GM12878 (cell line): Measurements from ENCODE around the gene MAPKAPK3. TPM values are rescaled to one million over a fixed set of nuclear protein-coding genes. Genes with fewer than 3 reads are reported as not detected.
A peak's percentile ranks its signal among the peaks of the same experiment; 100 is the strongest.

Experiments
- BCLAF1 ChIP-seq: fragments of 450-650 bp; IDR thresholded peaks from 2 replicates; pipeline ENCODE4 v1.6.1; 2017; ENCODE audit warnings: antibody characterized with exemption, mild to moderate bottlenecking, moderate library complexity
- CBFB ChIP-seq: IDR thresholded peaks from 2 replicates; pipeline ENCODE4 v1.6.1; 2016; ENCODE audit warnings: antibody characterized with exemption, low read depth
- DPF2 ChIP-seq: fragments of 450-650 bp; IDR thresholded peaks from 2 replicates; pipeline ENCODE4 v1.6.1; 2017; ENCODE audit warnings: mild to moderate bottlenecking
- E2F4 ChIP-seq: IDR thresholded peaks from 2 replicates; pipeline ENCODE4 v1.6.1; 2012; ENCODE audit warnings: low read depth, low read length, improper control_type of control experiment
- EED ChIP-seq: sonication (generic); IDR thresholded peaks from 2 replicates; pipeline ENCODE4 v1.6.1; 2016; ENCODE audit warnings: antibody characterized with exemption, low read depth
- ETV6 ChIP-seq, 2 experiments: fragments of 450-650 bp in 1 of 2; IDR thresholded peaks in 1 of 2; conservative IDR thresholded peaks in 1 of 2; 2 replicates each; pipeline ENCODE4 v1.6.1; 2014; ENCODE audit warnings: antibody characterized with exemption in 1 of 2, borderline replicate concordance in 1 of 2, low read depth in 1 of 2, mild to moderate bottlenecking in 1 of 2, moderate library complexity in 1 of 2
- FOXM1 ChIP-seq: IDR thresholded peaks from 2 replicates; pipeline ENCODE4 v1.6.1; 2012; ENCODE audit warnings: low read depth, mild to moderate bottlenecking, inconsistent platforms, low read length, moderate library complexity
- GATAD2B ChIP-seq: fragments of 450-650 bp; conservative IDR thresholded peaks from 2 replicates; pipeline ENCODE4 v1.6.1; 2017; ENCODE audit warnings: low read depth, mild to moderate bottlenecking, moderate library complexity
- HDAC6 ChIP-seq: fragments of 200-600 bp; sonication (generic); IDR thresholded peaks from one replicate; pipeline ENCODE4 v1.8.0; 2017; ENCODE audit warnings: antibody characterized with exemption; ENCODE audit not compliant: unreplicated experiment
- HDGF ChIP-seq: fragments of 450-650 bp; IDR thresholded peaks from 2 replicates; pipeline ENCODE4 v1.6.1; 2016; ENCODE audit warnings: antibody characterized with exemption
- IKZF1 ChIP-seq: fragments of 450-650 bp; conservative IDR thresholded peaks from 2 replicates; pipeline ENCODE4 v1.6.1; 2017; ENCODE audit warnings: antibody characterized with exemption, mild to moderate bottlenecking
- KAT2A ChIP-seq: conservative IDR thresholded peaks from 2 replicates; pipeline ENCODE4 v1.6.1; 2011; ENCODE audit warnings: low read depth, low read length; ENCODE audit not compliant: control insufficient read depth
- NFYB ChIP-seq: IDR thresholded peaks from 2 replicates; pipeline ENCODE4 v1.6.1; 2011; ENCODE audit warnings: low read depth, mild to moderate bottlenecking, low read length, improper control_type of control experiment, moderate library complexity; ENCODE audit not compliant: insufficient read depth
- NR2F1 ChIP-seq: fragments of 450-650 bp; conservative IDR thresholded peaks from 2 replicates; pipeline ENCODE4 v1.6.1; 2017; ENCODE audit warnings: mild to moderate bottlenecking
- SREBF2 ChIP-seq: IDR thresholded peaks from 2 replicates; pipeline ENCODE4 v1.6.1; 2012; ENCODE audit warnings: mild to moderate bottlenecking, low read length
- SUZ12 ChIP-seq: fragments of 200-600 bp; sonication (generic); IDR thresholded peaks from one replicate; pipeline ENCODE4 v1.6.1; 2018; ENCODE audit warnings: antibody characterized with exemption, mild to moderate bottlenecking; ENCODE audit not compliant: unreplicated experiment
- TCF12 ChIP-seq: IDR thresholded peaks from 2 replicates; pipeline ENCODE4 v1.6.1; 2011; ENCODE audit warnings: low read depth, mild to moderate bottlenecking, low read length
- USF1 ChIP-seq: IDR thresholded peaks from 2 replicates; pipeline ENCODE4 v1.6.1; 2011; ENCODE audit warnings: borderline replicate concordance, low read depth, mild to moderate bottlenecking, moderate library complexity, mixed read lengths, low read length; ENCODE audit not compliant: insufficient read depth; ENCODE audit errors: extremely low read length
- WRNIP1 ChIP-seq: IDR thresholded peaks from 2 replicates; pipeline ENCODE4 v1.6.1; 2011; ENCODE audit warnings: low read depth, low read length, improper control_type of control experiment, borderline replicate concordance
- YY1 ChIP-seq: IDR thresholded peaks from 2 replicates; pipeline ENCODE4 v1.6.1; 2011; ENCODE audit warnings: low read depth, mild to moderate bottlenecking, low read length
- ZNF687 ChIP-seq: fragments of 450-650 bp; IDR thresholded peaks from 2 replicates; pipeline ENCODE4 v1.6.1; 2017; ENCODE audit warnings: mild to moderate bottlenecking, moderate library complexity
- ZZZ3 ChIP-seq: IDR thresholded peaks from 2 replicates; pipeline ENCODE4 v1.6.1; 2011; ENCODE audit warnings: low read depth; ENCODE audit not compliant: control insufficient read depth, insufficient read length
- polyA plus RNA-seq, 11 experiments: library from polyadenylated mRNA; depleted of rRNA in 4 of 11; unstranded in 6 of 11; stranded (reverse) in 5 of 11; fragments of >200 nt; fragmentation: Nextera tagmentation in 4 of 11; fragmentation: Illumina TruSeq in 1 of 11; extraction: Ambion mirVana in 4 of 11; extraction: Trizol in 1 of 11; gene quantifications; 1 replicate in 1 of 11; 2 replicates in 10 of 11; pipeline versions ENCODE4 v1.2.1 to v1.2.3, GENCODE V29; 2011 to 2016; ENCODE audit warnings: inconsistent platforms in 2 of 11, missing spikeins in 2 of 11, low read depth in 1 of 11
- total RNA-seq, 4 experiments: library from RNA; depleted of rRNA in 3 of 4; stranded (reverse); fragments of >200 nt in 3 of 4; fragmentation: Illumina TruSeq in 1 of 4; extraction: Trizol in 1 of 4; gene quantifications; 2 replicates each; pipeline versions ENCODE4 v1.2.1 to v1.2.3, GENCODE V29; 2013 to 2021

Gene MAPKAPK3
- total and polyA plus RNA-seq, 10 of the 15 experiments (the other 5 are each of a cell fraction or from before 2014, with no cell fraction given): 7.9 to 66.0 (median 39.0) TPM

- TF ChIP-seq FOXM1: no peak
- no peak for TF ChIP-seq KAT2A
- TF ChIP-seq USF1: no peak
- TF ChIP-seq BCLAF1: no peak
- TF ChIP-seq YY1: no peak
- TF ChIP-seq E2F4: no peak
- TF ChIP-seq HDGF: no peak
- no peak for TF ChIP-seq CBFB
- TF ChIP-seq ZZZ3: no peak
- TF ChIP-seq NR2F1: peak; percentile 36; the same call in 1 of the 2 replicates
- TF ChIP-seq WRNIP1: no peak
- no peak for TF ChIP-seq HDAC6
- no peak for TF ChIP-seq SREBF2
- no peak for TF ChIP-seq ETV6 (conservative IDR thresholded peaks at IDR 0.05 in 1 of 2, IDR thresholded peaks at IDR 0.05 in 1 of 2; ENCODE audit: borderline replicate concordance in 1 of 2, low read depth in 1 of 2)
- peak; percentile 45 for TF ChIP-seq IKZF1
- TF ChIP-seq EED: no peak
- TF ChIP-seq TCF12: no peak
- no peak for TF ChIP-seq ZNF687
- peak; percentile 53; the same call in 1 of the 2 replicates for TF ChIP-seq GATAD2B
- TF ChIP-seq SUZ12: no peak
- TF ChIP-seq DPF2: peak; percentile 97
- peak; percentile 99 for TF ChIP-seq NFYB
These were observed 49.4 kb upstream of the MAPKAPK3 start, which contains the start of gene C3orf18 (continued) for GRCh38 chr3:50567386-50568167.
